ENCODE results near the gene GCN1.
A peak's percentile ranks its signal among the peaks of the same experiment; 100 is the strongest.

Gene GCN1, protein sequence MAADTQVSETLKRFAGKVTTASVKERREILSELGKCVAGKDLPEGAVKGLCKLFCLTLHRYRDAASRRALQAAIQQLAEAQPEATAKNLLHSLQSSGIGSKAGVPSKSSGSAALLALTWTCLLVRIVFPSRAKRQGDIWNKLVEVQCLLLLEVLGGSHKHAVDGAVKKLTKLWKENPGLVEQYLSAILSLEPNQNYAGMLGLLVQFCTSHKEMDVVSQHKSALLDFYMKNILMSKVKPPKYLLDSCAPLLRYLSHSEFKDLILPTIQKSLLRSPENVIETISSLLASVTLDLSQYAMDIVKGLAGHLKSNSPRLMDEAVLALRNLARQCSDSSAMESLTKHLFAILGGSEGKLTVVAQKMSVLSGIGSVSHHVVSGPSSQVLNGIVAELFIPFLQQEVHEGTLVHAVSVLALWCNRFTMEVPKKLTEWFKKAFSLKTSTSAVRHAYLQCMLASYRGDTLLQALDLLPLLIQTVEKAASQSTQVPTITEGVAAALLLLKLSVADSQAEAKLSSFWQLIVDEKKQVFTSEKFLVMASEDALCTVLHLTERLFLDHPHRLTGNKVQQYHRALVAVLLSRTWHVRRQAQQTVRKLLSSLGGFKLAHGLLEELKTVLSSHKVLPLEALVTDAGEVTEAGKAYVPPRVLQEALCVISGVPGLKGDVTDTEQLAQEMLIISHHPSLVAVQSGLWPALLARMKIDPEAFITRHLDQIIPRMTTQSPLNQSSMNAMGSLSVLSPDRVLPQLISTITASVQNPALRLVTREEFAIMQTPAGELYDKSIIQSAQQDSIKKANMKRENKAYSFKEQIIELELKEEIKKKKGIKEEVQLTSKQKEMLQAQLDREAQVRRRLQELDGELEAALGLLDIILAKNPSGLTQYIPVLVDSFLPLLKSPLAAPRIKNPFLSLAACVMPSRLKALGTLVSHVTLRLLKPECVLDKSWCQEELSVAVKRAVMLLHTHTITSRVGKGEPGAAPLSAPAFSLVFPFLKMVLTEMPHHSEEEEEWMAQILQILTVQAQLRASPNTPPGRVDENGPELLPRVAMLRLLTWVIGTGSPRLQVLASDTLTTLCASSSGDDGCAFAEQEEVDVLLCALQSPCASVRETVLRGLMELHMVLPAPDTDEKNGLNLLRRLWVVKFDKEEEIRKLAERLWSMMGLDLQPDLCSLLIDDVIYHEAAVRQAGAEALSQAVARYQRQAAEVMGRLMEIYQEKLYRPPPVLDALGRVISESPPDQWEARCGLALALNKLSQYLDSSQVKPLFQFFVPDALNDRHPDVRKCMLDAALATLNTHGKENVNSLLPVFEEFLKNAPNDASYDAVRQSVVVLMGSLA (N-terminal part only)

DNA sequence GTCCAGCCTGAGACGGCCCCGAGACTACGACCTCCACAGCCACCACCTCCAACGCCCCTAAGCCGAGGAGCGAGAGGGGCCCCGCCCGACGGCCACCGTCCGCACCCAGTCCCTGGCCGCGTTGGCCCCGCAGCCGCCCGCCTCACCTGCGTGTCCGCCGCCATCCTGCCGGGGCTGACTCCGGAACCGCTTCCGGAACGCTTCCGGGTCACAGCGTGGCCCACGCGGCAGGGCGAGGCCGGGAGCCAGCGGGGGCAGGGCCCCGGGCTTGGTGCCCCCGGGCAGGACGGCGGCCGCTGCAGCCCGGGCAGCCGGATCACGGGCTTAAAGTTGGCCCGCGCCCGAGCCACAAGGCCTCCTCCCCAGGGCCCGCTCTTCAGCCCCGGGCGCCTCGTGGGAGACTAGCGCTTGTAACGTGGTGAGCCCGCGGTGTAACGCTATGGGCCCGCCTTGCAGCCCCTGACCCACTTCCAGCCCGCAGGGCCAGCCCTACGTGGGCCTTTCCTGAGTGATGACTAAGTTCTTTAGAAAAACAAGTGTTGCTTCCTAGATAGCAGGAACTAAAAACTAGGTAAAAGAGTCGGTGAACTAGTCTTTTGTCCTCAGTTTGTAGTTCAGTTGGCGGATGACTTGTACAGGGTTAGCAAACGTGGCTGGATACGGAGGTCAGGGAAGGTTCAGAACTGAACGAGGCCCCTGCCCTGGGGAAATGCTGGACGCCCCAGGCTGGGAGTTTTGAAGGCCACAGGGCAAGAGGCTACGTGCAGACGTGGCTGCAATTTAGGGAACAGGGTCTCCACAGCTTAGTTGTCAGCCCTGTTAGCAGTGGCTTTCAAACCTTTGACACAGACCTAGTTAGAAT, at the start of gene GCN1:
Gene GCN1, minus strand, starts transcription at position 182 of the 862 bp plus-strand sequence. Its CDS starts 18 bp downstream, at position 164.
- H3K4me1 ChIP-seq (ENCODE audit: control insufficient read depth in 1 of 2, insufficient read depth in 2 of 2, low read length in 2 of 2), result peaks cover 19 to 28% of the 10 kb centered on the region in 2 donors
- H3K27me3 ChIP-seq (ENCODE audit: control insufficient read depth in 1 of 2, insufficient read depth in 2 of 2, low read length in 2 of 2), result no peaks in the 10 kb centered on the region
- H3K36me3 ChIP-seq (ENCODE audit: control insufficient read depth in 1 of 2, insufficient read depth in 2 of 2, low read length in 2 of 2), result peaks cover 11 to 42% of the 10 kb centered on the region in 2 donors
- peak within 1 kb of the TSS; percentile 86 to 92 for H3K4me3 ChIP-seq (ENCODE audit: low read depth in 1 of 2, low read length in 2 of 2)
- H3K9me3 ChIP-seq (ENCODE audit: control insufficient read depth in 1 of 2, low read length in 2 of 2), result no peaks in the 10 kb centered on the region
- peak within 1 kb of the TSS; percentile 82 for H3K27ac ChIP-seq (ENCODE audit: low read depth, low read length)
- peak within 1 kb of the TSS; percentile 56 to 79 for H3K9ac ChIP-seq (ENCODE audit: low read depth in 1 of 2, low read length in 2 of 2)

DNA sequence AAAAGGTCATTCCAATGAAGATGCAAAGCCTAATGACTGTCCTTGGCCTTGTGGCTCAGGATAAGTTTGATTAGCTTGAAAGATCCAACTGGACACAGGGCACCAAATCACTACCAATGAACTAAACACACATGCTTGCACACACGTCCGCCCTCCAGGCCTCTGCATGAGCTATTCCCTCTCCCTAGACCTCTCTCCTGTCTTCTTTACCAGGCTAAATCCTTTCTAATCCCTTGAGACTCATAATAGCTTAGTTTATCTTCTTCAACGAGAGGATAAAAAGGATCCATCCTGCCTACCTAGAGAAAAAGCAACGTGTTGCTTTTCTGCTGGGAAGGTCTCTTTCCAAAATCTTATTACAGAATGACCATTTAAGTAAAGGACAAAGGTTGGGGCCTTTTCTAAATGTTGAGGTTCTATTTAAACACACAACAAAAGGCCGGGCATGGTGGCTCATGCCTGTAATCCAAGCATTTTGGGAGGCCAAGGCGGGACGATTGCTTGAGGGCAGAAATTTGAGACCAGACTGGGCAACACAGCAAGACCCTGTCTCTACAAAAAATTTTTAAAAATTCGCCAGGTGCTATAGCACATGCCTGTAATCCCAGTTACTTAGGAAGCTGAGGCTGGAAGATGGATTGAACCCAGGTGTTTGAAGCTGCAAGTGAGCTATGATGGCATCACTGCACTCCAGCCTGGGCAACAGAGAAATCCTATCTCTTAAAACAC, 48.6 kb upstream of the GCN1 start:
- Histone ChIP-seq H3K4me1 (ENCODE audit: control insufficient read depth in 1 of 2, insufficient read depth in 2 of 2, low read length in 2 of 2) (peaks cover 23 to 27% of the 10 kb centered on the region in 2 donors), H3K4me3 (ENCODE audit: low read depth in 1 of 2, low read length in 2 of 2) (no peak overlapping the region), H3K27me3 (ENCODE audit: control insufficient read depth in 1 of 2, insufficient read depth in 2 of 2, low read length in 2 of 2) (no peaks in the 10 kb centered on the region), H3K9me3 (ENCODE audit: control insufficient read depth in 1 of 2, low read length in 2 of 2) (no peaks in the 10 kb centered on the region), H3K27ac (ENCODE audit: low read depth, low read length) (no peak overlapping the region), H3K36me3 (ENCODE audit: control insufficient read depth in 1 of 2, insufficient read depth in 2 of 2, low read length in 2 of 2) (no peaks in the 10 kb centered on the region), H3K9ac (ENCODE audit: low read depth in 1 of 2, low read length in 2 of 2) (no peak overlapping the region)

DNA sequence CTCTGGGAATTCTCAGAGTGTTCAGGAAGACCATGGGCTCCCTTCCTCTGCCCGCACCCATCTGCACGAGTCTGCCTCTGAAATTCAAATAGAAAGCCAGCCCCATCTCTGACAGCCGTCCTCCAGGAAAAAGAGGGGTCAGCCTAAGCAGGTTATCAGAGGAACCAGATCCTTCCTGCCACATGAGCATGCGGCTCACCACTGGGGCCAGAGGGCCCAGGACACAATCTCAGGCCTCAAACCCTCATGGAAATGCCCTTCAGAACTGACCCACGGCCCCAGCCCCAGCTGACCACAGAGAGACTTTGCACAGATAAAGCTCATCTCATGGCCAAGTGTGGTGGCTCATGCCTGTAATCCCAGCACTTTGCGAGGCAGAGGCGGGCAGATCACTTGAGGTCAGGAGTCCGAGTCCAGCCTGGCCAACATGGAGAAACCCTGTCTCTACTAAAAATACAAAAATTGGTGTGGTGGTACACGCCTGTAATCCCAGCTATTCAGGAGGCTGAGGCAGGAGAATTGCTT, 47.8 kb upstream of the GCN1 start:
- no peak overlapping the region for H3K4me3 ChIP-seq (ENCODE audit: low read depth in 1 of 2, low read length in 2 of 2)
- H3K9ac ChIP-seq (ENCODE audit: low read depth in 1 of 2, low read length in 2 of 2), result no peak overlapping the region
- no peaks in the 10 kb centered on the region for H3K9me3 ChIP-seq (ENCODE audit: control insufficient read depth in 1 of 2, low read length in 2 of 2)
- H3K27me3 ChIP-seq (ENCODE audit: control insufficient read depth in 1 of 2, insufficient read depth in 2 of 2, low read length in 2 of 2), result no peaks in the 10 kb centered on the region
- H3K27ac ChIP-seq (ENCODE audit: low read depth, low read length), result no peak overlapping the region
- peaks cover 29 to 31% of the 10 kb centered on the region in 2 donors for H3K4me1 ChIP-seq (ENCODE audit: control insufficient read depth in 1 of 2, insufficient read depth in 2 of 2, low read length in 2 of 2)
- H3K36me3 ChIP-seq (ENCODE audit: control insufficient read depth in 1 of 2, insufficient read depth in 2 of 2, low read length in 2 of 2), result no peaks in the 10 kb centered on the region

DNA sequence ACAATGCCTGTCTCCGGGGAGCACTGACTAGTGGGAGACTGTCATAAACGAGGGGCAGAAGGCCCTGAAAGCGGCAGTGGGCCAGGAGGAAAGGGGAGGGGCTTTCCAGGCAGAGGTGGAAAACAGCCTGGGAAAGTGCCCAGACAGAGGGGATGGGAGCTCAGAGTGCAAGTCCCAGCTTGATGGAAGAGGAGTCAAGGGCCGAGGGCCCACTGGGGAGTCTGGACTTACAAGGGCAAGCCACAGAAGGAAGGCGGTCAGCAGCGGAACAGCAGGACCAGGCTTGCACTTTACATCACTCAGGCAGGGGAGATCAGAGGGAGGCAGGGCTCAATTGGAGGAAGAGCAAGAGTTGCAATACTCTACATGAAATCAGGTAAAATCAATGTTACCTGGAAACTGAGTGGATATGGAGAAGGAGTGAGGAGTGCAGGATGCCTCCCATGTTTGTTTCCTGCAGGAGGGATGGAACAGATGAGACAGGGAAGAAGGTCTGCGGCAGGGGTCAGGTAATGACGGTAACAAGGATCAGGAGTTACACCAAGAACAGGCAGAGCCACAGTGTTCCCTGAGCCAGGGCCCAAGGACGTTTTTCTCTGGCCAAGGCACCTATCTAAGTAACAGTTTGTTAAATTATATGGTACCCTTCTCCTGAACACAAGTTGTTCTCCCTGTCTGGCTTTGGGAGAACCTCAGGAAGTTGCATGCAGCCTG, 47.2 kb upstream of the GCN1 start:
- Histone ChIP-seq H3K9ac (ENCODE audit: low read depth in 1 of 2, low read length in 2 of 2) (no peak overlapping the region), H3K4me3 (ENCODE audit: low read depth in 1 of 2, low read length in 2 of 2) (no peak overlapping the region), H3K27me3 (ENCODE audit: control insufficient read depth in 1 of 2, insufficient read depth in 2 of 2, low read length in 2 of 2) (no peaks in the 10 kb centered on the region), H3K4me1 (ENCODE audit: control insufficient read depth in 1 of 2, insufficient read depth in 2 of 2, low read length in 2 of 2) (peaks cover 29 to 34% of the 10 kb centered on the region in 2 donors), H3K27ac (ENCODE audit: low read depth, low read length) (no peak overlapping the region), H3K36me3 (ENCODE audit: control insufficient read depth in 1 of 2, insufficient read depth in 2 of 2, low read length in 2 of 2) (no peaks in the 10 kb centered on the region), H3K9me3 (ENCODE audit: control insufficient read depth in 1 of 2, low read length in 2 of 2) (no peaks in the 10 kb centered on the region)

DNA sequence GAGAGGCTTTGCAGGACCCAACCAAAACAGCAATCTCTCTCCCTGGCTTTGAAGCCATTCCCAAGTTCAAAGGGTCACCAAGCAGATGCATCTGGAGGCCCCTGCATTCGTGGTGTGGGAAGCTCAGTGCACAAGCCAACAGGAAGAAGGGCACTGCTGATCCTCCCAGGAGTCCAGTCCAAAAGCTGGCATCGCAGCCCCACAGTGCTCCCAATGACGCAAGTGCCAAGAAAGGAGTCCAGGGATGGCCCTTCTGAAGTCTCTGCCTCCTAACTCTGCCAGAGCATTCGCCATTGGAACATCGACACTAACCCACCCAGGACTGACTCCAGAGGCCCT, 45.9 kb upstream of the GCN1 start:
- peaks cover 37 to 43% of the 10 kb centered on the region in 2 donors for H3K4me1 ChIP-seq (ENCODE audit: control insufficient read depth in 1 of 2, insufficient read depth in 2 of 2, low read length in 2 of 2)
- no peak overlapping the region for H3K4me3 ChIP-seq (ENCODE audit: low read depth in 1 of 2, low read length in 2 of 2)
- H3K9ac ChIP-seq (ENCODE audit: low read depth in 1 of 2, low read length in 2 of 2), result no peak overlapping the region
- H3K36me3 ChIP-seq (ENCODE audit: control insufficient read depth in 1 of 2, insufficient read depth in 2 of 2, low read length in 2 of 2), result no peaks in the 10 kb centered on the region
- H3K27ac ChIP-seq (ENCODE audit: low read depth, low read length), result no peak overlapping the region
- no peaks in the 10 kb centered on the region for H3K9me3 ChIP-seq (ENCODE audit: control insufficient read depth in 1 of 2, low read length in 2 of 2)
- no peaks in the 10 kb centered on the region for H3K27me3 ChIP-seq (ENCODE audit: control insufficient read depth in 1 of 2, insufficient read depth in 2 of 2, low read length in 2 of 2)

DNA sequence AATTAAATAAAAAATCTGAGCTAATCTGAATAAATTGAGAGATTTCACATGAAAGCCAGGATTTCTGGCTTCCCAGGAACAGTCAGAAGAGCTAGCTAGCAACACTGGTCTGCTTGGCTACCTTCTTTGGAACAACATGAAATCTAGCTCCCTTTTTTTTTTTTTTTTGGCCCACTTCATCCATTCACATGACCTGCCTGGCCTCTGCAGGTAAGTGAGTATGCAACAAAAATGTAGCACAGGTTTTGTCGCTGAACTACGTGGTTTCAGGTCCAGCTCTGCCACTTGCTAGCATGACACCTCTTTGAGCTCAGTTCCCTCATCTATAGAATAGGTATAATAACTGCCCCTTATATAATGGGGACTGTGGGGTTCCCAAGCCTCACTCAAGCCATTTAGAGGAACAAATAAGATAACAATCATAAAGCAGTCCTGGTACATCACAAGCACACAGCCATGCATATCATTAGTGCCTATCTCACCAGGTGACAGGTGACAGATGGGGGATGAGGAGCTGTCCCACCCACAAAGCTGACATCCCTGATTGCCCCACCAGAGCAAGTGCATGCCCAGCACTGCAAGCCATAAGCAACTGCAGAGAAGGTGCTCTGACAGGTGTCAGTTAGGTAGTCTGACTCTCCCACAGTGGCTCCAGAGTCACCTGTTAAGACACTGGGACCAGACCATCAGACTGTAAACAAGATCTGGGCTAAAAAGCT, 45.4 kb upstream of the GCN1 start:
- Histone ChIP-seq H3K27ac (ENCODE audit: low read depth, low read length) (no peak overlapping the region), H3K4me1 (ENCODE audit: control insufficient read depth in 1 of 2, insufficient read depth in 2 of 2, low read length in 2 of 2) (peaks cover 42 to 48% of the 10 kb centered on the region in 2 donors), H3K9me3 (ENCODE audit: control insufficient read depth in 1 of 2, low read length in 2 of 2) (no peaks in the 10 kb centered on the region), H3K36me3 (ENCODE audit: control insufficient read depth in 1 of 2, insufficient read depth in 2 of 2, low read length in 2 of 2) (no peaks in the 10 kb centered on the region), H3K27me3 (ENCODE audit: control insufficient read depth in 1 of 2, insufficient read depth in 2 of 2, low read length in 2 of 2) (no peaks in the 10 kb centered on the region), H3K9ac (ENCODE audit: low read depth in 1 of 2, low read length in 2 of 2) (no peak overlapping the region), H3K4me3 (ENCODE audit: low read depth in 1 of 2, low read length in 2 of 2) (no peak overlapping the region)

DNA sequence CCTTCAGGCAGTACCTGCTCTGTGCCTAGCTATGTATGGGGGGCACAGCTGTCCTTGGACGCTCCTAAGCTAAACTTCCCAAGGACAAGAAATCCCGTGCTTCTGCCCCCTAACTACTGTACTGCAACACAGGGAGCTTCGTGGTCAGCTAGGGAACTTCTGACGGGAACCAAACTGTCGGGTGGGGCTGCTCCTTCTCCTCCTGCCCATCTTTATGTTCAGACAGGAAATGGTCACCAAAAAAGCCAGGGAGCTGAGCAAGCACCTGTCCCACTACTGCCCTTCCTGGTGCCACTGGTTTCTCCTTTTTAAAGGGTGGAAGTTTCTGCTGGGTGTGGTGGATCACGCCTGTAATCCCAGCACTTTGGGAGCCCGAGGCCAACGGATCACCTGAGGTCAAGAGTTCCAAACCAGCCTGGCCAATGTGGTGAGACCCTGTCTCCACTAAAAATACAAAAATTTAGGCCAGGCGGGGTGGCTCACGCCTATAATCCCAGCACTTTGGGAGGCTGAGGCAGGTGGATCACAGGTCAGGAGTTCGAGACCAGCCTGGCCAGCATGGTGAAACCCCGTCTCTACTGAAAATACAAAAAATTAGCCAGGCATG, 44.4 kb upstream of the GCN1 start:
- Histone ChIP-seq H3K4me3 (ENCODE audit: low read depth in 1 of 2, low read length in 2 of 2) (no peak overlapping the region), H3K4me1 (ENCODE audit: control insufficient read depth in 1 of 2, insufficient read depth in 2 of 2, low read length in 2 of 2) (peaks cover 52 to 55% of the 10 kb centered on the region in 2 donors)

DNA sequence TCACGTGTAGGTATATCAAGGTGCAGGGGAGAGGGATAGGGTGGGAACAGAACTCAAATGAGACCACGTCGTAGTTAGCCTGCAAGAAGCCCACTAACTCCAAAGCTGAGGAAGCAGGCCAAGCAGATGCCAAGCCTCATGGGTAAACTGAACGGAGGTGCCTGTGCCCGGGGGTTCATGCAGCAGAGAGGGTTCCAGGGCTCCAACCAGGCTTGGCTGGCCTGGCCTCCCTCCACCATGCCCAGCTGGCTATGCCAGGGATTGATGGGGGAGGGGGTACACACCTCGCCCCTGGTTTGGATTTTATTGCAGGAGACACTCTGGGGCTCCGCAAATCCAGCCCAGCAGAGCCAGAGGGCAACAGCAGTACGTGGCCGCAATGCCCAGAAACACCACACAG, 43.7 kb upstream of the GCN1 start:
- no peak overlapping the region for H3K9ac ChIP-seq (ENCODE audit: low read depth in 1 of 2, low read length in 2 of 2)
- no peaks in the 10 kb centered on the region for H3K9me3 ChIP-seq (ENCODE audit: control insufficient read depth in 1 of 2, low read length in 2 of 2)
- H3K4me3 ChIP-seq (ENCODE audit: low read depth in 1 of 2, low read length in 2 of 2), result no peak overlapping the region
- peak overlapping the region; percentile 27 for H3K27ac ChIP-seq (ENCODE audit: low read depth, low read length)
- no peaks in the 10 kb centered on the region for H3K27me3 ChIP-seq (ENCODE audit: control insufficient read depth in 1 of 2, insufficient read depth in 2 of 2, low read length in 2 of 2)
- no peaks in the 10 kb centered on the region for H3K36me3 ChIP-seq (ENCODE audit: control insufficient read depth in 1 of 2, insufficient read depth in 2 of 2, low read length in 2 of 2)
- H3K4me1 ChIP-seq (ENCODE audit: control insufficient read depth in 1 of 2, insufficient read depth in 2 of 2, low read length in 2 of 2), result peaks cover 55 to 57% of the 10 kb centered on the region in 2 donors

More for the DNA sequence above, 44.4 kb upstream of the GCN1 start:
- H3K9ac ChIP-seq (ENCODE audit: low read depth in 1 of 2, low read length in 2 of 2), result no peak overlapping the region
- H3K9me3 ChIP-seq (ENCODE audit: control insufficient read depth in 1 of 2, low read length in 2 of 2), result no peaks in the 10 kb centered on the region
- H3K27ac ChIP-seq (ENCODE audit: low read depth, low read length), result no peak overlapping the region
- no peaks in the 10 kb centered on the region for H3K36me3 ChIP-seq (ENCODE audit: control insufficient read depth in 1 of 2, insufficient read depth in 2 of 2, low read length in 2 of 2)
- no peaks in the 10 kb centered on the region for H3K27me3 ChIP-seq (ENCODE audit: control insufficient read depth in 1 of 2, insufficient read depth in 2 of 2, low read length in 2 of 2)

Measured in duodenal mucosa (tissue), 2 donors.